Measurements from ENCODE around the gene FAM124A.

Gene FAM124A

GRCh38 chr13:51230477-51231105, 8.4 kb downstream of the FAM124A start:
- no peak for DNase-seq (ENCODE audit: low spot score)
- no peak for TF ChIP-seq CTCF (conservative IDR thresholded peaks at IDR 0.05; ENCODE audit: low read depth)
- ChIA-PET CTCF (no interaction called here), POLR2A (ENCODE audit: low non-redundant PET) (no interaction called here)
- H3K27ac ChIP-seq, result no peak overlapping the region

- ChIA-PET CTCF (interaction anchor here (0.6 kb wide), 1 partner anchor 64 kb away, joined by 3 read pairs; no protein-coding TSS in a partner anchor), POLR2A (ENCODE audit: low non-redundant PET) (no interaction called here)
These were observed 9.3 kb downstream of the FAM124A start for GRCh38 chr13:51231456-51231855.

GRCh38 chr13:51232328-51232727, 10.1 kb downstream of the FAM124A start:
- no peak for DNase-seq (ENCODE audit: low spot score)
- ChIA-PET POLR2A (ENCODE audit: low non-redundant PET) (no interaction called here), CTCF (no interaction called here)
- TF ChIP-seq CTCF (conservative IDR thresholded peaks at IDR 0.05; ENCODE audit: low read depth), result no peak
- H3K27ac ChIP-seq, result no peak overlapping the region

More at GRCh38 chr13:51231456-51231855, 9.3 kb downstream of the FAM124A start:
- no peak overlapping the region for H3K27ac ChIP-seq
- no peak for TF ChIP-seq CTCF (conservative IDR thresholded peaks at IDR 0.05; ENCODE audit: low read depth)
- DNase-seq (ENCODE audit: low spot score), result no peak

GRCh38 chr13:51233117-51233826, 11.1 kb downstream of the FAM124A start:
- CTCF ChIA-PET, result no interaction called here
- POLR2A ChIA-PET (ENCODE audit: low non-redundant PET), result no interaction called here
- TF ChIP-seq CTCF (conservative IDR thresholded peaks at IDR 0.05; ENCODE audit: low read depth), result no peak
- H3K27ac ChIP-seq, result no peak overlapping the region
- no peak for DNase-seq (ENCODE audit: low spot score)

- TF ChIP-seq CTCF (conservative IDR thresholded peaks at IDR 0.05; ENCODE audit: low read depth), result no peak
These were observed 12.5 kb downstream of the FAM124A start for GRCh38 chr13:51234676-51235075.

GRCh38 chr13:51235186-51235585, 13.0 kb downstream of the FAM124A start:
- POLR2A ChIA-PET (ENCODE audit: low non-redundant PET), result no interaction called here
- CTCF ChIA-PET, result no interaction called here
- no peak overlapping the region for H3K27ac ChIP-seq
- DNase-seq (ENCODE audit: low spot score), result no peak
- no peak for TF ChIP-seq CTCF (conservative IDR thresholded peaks at IDR 0.05; ENCODE audit: low read depth)

More at GRCh38 chr13:51234676-51235075, 12.5 kb downstream of the FAM124A start:
- no peak for DNase-seq (ENCODE audit: low spot score)
- POLR2A ChIA-PET (ENCODE audit: low non-redundant PET), result no interaction called here
- H3K27ac ChIP-seq, result no peak overlapping the region
- CTCF ChIA-PET, result no interaction called here

Data from RWPE1 (cell line).